Tongue (tissue), 2 donors: ENCODE measurements around the gene GPR78. TPM values are rescaled to one million over a fixed set of nuclear protein-coding genes. Genes with fewer than 3 reads are reported as not detected.
"Not testable (repeated sequence)": the region's sequence is repeated elsewhere in the genome, so short reads cannot be mapped to it uniquely, and the experiment has no call there.

Source experiments
- DNase-seq: peaks from one replicate; pipeline ENCODE4 v3.0.0-alpha.2; 2015
- total RNA-seq: library from RNA; depleted of rRNA; stranded (reverse); fragments of >200 nt; gene quantifications from one replicate; pipeline ENCODE4 v1.2.3, GENCODE V29; 2014

GPR78 gene
- total RNA-seq, 1 donor from 2014 or later, result 1.3 TPM

DNA sequence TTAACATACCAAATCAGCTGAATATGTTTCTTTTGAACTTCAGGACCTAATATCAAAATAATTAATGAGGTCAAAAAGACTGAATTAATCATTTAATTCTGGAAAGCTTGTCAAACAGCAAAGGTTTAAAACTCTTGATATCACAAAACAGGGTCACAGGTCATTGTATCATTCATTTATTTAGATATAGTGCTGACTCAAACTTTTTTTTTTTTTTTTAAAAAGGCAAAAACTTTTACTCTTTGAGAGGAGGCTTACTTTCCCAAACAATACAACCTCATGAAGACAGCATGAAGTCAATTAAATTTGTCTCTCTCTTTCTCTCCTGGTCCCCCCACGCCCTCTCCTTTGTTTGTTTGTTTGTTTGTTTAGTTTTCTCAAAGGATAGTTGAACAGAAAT, 15.6 kb upstream of the GPR78 start:
- no peak for DNase-seq

DNA sequence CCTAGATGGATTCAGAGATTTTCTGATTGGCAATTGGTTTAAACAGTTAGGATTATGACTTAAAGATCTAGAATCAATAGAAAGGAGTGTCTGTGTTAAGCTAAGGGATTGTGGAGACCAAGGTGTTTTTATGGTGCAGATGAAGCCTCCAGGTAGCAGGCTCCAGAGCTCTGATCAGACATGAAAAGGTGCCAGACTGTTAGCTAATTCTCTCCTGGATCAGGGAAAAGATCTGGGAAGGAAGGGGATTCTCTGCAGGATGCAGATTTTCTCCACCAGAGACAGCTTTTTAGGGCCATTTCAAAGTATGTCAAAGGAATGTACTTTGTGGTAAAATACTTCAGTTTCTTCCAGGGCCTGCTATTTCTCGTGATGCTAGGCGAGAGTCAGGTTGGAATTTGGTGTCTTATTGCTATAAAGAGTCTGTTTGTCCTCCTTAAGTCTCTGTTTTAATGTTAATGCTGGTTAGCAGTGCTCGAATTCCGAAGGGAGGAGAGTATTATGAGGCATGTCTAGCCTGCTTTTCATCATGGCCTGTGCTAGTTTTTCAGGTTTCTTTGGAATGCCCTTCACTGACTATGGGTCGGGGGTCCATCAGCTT, 12.0 kb upstream of the GPR78 start:
- DNase-seq, result no peak

DNA sequence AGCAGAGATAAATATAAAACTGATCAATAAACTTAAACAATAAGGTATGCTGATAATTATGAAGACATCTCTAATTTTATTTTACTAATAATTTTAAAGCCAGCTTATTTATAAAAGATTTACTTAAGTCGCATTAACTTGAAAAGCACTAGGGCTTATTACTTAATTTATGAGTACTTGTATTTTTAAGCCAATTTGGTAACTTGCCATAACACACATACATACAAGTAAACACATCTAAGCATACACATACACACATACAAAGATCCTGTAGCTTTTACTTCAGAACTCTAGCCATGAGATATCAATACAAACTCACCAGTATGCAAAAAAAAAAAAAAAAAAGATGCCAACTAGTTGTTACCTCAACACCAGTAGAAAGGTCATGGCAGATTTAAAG, 10.0 kb upstream of the GPR78 start:
- no peak for DNase-seq

DNA sequence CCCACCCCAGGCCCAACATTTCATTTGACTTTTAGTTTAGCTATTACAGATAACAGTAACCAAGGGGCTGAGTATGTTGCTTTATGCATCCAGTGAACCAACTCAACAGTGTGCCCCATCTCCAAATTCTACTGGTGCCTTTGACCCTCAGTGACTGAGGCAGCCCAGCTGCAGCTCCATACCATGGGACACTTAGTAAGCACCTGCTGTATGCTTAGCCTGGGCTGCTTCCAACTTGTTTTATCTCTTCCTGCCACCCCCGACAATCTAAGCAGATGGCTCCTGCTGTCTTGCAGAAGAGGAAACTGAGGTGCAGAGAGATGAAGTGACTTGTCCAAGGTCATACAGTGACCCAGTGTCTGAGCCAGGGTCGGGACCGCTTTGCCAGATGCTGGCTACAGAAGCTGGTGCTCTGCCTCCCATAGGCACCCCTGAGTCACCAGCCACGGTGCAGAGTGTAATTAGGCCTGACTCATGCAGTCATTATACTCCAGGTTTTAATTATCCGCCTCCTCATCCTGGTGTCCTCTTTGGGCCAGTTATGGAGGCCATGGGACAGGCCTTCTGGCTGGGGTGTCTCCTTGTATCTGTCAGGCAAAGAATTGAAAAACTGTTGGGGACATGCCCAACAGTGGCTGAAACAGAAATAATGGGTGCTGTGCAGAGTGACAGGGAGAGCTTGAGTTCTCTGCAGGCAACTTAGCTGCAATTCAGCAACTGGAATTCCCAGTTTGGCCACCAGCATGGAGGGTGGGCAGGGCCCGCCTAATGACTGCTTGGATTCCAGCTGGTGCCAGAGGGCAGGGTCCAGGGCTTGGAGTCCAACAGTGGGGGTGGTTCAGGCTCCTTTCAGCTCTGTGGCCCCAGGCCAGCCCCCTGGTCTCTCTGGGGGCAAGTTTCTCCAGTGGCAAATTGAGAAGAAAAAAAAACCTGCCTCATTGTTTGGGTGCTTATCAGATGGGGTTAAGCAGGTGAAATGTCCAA, 8.2 kb upstream of the GPR78 start:
- DNase-seq, result no peak

DNA sequence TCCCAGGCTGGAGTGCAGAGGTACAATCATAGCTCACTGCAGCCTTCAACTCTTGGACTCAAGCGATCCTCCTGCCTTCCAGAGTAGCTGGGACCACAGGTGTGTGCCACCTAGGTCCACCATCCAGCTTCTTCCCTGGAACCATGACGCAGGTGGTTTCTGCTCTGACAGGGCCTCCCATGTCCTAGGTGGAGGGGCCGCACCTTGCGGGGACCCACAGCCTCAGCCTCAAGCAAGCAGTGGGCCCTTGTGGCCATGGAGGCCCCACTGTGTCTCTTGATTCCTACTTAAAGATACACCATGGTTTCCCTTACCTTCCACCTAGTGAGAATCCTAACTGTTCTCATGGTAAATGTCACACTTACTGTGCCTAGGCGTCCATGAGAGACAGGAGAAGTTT, 6.9 kb upstream of the GPR78 start:
- no peak for DNase-seq

DNA sequence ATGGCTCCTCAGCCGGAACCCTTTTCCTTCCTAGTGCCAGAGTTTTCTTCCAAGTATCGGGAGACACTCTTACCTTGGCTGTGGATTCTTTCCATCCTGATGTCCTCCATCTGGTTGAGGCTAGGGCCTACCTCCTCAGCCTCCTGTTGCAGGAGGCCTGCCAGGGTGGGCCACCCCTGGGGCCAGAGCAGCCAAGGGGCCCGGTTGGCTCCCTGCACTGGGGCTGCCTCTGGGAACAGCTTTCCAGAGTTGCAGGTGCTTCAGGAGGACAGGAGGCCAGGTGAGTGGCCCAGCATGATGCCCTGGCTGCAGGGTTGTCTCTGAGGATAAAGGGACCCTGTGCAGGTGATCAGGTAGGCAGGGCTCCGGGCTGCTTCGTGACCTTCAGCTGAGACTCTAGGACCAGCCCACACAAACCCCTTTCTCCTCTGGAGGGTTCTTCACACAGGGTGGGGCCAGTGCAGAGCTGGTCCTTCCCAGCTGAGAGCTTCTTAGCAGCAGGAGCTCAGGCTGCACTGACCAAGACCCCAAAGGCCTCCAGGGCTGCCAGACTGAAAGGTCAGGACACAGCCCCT, 5.3 kb upstream of the GPR78 start:
- no peak for DNase-seq

DNA sequence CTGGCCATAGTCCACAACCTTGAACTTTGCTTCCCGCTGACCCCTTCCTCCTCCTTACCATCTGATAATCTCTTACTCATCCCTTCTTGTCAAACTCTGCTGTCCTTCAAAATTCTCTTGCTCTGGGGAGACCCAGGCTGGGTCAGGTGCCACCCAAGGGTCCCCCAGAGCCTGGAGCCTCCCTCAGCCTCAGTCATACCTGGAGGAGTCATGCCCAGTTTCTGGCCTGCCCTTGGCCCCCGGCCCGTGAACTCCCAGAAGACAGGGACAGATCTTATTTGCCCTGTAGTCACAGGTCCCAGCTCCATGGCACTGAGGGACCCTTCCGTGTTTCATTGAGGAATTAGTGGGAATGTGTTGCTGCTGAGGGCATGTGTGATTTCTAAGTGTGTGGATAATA, 4.7 kb upstream of the GPR78 start:
- DNase-seq, result no peak

DNA sequence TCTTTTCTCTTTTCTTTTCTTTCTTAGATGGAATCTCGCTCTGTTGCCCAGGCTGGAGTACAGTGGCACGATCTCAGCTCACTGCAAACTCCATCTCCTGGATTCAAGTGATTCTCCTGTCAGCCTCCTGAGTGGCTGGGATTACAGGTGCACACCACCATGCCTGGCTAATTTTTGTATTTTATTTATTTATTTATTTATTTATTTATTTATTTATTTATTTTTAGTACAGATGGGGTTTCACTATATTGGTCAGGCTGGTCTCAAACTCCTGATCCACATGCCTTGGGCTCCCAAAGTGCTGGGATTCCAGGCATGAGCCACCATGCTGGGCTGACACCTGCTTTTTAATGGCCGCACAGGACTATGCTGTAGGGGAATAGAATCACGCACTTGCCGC, 3.6 kb upstream of the GPR78 start:
- DNase-seq, result not testable (repeated sequence)

DNA sequence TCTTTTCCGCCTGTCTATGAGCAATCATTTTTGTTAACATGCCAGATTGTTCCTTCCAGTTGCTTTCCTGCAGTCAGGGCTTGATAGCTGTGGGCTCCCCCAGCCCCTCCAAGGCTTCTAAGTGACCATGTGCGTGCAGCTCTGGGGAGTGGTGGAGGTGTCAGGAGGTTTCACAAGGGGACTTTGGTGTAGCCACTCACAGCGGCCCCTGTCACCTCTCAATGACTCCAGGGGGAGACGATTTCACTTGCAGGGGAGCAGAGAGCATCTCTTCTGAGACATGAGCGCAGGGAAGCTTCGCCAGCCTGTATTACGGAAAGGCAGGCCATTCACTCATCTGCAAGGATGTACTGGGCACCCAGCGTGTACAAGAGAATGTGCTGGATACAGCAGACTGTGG, 3.1 kb upstream of the GPR78 start:
- no peak for DNase-seq

DNA sequence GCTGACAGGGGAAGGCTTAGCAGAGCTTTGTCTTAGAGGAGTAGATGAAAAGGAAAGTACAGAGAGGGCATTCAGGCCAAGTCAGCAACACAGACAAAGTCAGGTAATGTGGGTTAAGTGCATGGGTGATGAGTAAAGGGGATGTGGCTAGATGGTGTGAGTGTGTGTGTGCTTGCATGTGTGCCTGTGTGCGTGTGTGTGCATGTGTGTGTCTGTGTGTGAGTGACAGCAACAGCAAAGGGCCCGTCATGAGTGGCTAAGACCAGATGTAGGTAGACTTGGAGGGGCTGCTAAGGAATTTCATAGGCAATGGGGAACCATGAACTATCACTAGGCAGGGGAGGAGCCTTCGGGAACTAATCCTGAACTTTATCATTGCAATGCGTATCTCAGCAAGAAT, 2.2 kb upstream of the GPR78 start:
- no peak for DNase-seq

DNA sequence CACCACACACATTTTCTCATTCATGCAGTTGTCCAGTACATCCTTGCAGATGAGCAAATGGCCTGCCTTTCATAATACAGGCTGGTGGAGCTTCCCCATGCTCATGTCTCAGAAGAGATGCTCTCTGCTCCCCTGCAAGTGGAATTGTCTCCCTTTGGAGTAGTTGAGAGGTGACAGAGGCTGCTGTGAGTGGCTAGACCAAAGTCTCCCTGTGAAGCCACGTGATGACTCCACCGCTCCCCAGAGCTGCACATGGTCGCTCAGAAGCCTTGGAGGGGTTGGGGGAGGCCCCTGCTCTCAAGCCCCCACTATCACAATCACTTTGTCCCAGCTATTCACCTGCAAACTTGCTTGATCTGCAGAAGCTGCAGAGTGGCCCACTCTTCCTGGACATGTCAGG, 1.5 kb upstream of the GPR78 start:
- no peak for DNase-seq

DNA sequence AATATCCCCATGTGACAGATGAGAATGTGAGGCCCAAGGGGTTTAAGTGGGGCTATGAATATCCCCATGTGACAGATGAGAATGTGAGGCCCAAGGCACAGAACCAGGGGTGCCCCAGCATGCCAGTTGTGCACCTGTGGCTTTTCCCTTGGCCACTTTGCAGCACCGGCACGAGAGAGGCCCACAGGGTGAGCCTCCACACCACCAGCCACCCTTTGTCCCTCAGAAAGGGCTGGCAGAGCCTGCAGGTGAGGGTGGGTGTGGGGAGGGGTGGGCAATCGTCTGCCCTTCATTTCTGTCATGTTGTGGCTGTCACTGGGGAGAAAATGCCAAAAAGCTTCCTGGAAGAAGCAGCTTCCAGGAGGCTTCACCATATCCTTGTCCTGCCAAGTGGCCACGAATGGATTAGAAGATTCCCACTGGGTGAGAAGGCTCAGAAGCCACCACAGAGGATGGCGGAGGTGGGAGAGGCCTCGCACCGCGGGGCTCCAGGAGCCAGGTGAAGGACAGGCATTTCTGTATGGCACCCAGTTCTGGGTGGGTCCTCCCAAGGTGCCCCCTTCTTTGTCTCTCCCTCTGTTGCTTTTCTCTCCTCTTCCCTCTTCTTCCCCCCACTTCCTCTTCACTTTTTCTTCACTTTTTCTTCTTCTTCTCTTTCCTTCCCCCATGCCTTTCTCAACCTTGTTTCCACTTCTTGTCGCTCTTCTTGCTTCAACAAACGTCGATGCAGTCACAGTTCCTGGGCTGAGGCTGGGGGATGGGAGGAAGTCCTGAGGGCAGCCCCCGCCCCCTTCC, 469 bp upstream of the GPR78 start:
- peak; percentile 36 for DNase-seq

DNA sequence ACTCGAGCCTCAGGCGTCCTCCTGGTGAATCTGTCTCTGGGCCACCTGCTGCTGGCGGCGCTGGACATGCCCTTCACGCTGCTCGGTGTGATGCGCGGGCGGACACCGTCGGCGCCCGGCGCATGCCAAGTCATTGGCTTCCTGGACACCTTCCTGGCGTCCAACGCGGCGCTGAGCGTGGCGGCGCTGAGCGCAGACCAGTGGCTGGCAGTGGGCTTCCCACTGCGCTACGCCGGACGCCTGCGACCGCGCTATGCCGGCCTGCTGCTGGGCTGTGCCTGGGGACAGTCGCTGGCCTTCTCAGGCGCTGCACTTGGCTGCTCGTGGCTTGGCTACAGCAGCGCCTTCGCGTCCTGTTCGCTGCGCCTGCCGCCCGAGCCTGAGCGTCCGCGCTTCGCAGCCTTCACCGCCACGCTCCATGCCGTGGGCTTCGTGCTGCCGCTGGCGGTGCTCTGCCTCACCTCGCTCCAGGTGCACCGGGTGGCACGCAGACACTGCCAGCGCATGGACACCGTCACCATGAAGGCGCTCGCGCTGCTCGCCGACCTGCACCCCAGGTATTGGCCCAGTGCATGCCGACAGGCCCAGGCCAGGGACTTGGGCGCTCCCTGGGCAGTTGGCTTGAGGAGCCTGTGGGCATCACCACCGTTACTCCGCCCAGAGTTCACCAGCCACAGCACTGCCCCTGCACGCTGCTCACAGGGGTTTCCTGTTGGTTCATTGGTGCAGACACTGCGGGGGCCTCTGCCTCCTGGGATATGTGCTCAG, 1.1 kb downstream of the GPR78 start:
- no peak for DNase-seq

DNA sequence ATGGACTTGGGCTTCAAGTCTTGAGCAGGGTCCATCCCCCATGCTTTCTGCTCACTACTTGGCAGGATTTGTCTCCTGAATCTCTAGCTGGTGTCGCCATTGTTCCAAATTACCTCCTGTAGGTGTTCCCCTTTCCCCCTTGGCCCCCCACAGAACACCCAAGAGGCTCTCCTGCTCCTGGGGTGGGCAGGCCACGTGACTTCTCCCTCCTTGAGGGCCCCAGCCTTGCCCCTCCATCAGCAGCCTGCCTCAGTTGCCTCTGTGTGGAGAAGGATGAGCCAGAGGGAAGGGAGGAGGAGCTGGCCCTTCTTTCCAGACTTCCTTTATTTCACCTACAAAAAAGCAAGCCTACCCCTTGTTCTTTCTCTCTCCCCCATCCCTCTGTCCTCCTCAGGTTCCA, 1.8 kb downstream of the GPR78 start:
- no peak for DNase-seq

DNA sequence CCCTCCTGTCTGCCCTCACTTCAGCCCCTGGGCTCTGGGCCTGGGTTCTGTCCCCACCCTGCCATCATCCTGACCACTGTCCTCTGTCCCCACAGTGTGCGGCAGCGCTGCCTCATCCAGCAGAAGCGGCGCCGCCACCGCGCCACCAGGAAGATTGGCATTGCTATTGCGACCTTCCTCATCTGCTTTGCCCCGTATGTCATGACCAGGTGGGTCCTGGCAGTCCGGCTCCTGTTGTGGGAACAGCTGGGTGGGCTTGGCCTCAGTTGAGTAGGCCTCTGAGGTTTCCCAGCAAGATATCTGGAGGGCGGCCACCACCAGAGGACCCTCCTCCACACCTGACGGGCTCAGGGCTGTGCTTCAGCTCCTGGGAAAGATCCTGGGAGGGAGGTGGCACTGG, 2.2 kb downstream of the GPR78 start:
- DNase-seq, result no peak

DNA sequence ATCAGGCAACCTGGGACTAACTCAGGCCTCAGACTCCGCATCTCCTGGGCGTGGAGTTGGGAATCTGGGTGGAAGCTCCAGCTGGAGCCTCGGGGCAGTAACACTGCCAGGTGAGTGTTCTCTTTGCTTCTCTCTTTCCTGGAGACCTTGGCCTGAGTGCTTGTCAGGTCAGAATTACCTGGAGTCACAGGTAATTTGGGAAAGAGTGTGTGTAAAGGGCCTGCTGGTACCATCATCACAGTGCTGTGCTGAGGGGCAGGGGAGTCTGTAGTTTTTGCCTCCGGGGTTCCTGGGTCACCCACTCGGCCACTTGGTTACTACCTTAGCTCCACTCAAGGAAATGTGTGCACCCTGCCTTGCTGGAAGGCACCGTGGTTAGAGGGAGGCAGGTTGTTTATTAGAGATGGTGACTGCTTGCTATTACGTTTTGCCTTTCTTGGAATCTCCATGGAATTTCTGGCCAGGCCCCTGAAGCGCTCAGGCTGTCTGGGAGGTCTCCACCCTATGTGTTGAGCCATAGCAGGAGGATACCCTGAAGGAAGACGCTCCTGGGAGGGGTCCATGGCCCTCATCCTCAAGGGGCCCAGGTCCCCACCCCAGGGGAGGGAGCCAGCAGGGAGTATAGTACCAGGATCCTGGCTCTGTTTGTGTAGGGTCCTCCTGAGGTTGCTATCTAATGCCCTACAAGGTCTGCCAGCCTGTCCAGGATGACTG, 2.9 kb downstream of the GPR78 start:
- DNase-seq, result no peak

DNA sequence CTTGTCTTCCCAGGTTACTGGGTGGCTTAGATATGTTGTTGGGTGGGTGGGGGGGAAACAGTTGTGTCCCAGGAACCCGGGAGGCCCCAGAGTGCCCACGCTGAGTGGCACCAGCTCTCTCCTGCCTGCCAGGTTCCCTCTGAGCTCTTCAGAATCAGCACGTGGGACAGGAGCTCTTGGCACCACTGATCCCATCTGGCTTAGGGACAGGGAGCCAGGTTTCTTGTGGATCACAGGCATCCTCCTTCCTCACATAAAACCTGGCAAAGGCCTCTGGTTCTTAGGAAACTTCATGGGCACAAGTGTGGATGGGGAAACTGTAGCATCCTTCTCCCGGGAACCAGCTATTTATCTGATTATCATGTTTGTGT, 3.4 kb downstream of the GPR78 start:
- DNase-seq, result no peak

DNA sequence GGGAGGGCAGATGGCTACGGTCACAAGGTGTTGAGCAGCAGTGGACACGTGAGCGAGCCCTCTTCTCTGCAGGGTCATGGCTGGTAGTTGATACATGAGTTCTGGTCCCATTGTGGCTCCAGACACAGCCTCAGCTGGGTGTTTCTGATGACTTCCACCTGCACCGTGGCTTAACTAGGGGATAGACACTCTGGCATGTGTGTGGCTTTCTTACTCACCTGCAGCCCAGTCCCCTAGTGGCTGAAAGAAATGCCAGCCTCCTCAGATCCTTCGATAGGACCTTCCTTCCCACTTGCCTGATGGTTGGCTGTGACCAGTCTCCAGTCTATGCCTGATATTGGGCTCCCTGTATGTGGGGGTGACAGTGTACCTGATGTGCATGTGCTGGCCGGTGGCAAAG, 5.0 kb downstream of the GPR78 start:
- DNase-seq, result no peak

DNA sequence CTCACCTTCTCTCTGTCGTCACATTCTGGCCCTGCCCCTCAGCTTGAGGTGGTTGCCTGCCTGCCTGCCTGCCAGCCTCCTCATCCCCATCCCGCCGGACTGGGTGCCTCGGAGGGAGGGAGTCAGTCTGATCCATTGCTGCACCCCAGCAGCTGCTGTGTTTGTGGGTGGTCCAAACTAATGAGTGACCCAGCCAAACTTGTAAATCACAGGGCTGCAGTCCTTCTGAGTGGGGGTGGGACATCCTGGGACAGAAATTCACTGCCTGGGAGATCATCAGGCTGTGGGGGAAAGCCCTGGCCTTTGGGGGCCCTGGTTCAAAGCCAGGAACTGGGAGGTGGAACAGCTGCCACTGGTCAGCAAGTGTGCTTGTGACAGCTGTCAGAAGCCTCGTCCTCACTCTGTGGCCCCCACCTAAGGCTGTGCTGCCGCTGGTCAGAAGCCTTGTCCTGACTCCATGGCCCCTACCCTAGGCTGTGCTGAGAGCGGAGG, 5.6 kb downstream of the GPR78 start:
- no peak for DNase-seq

DNA sequence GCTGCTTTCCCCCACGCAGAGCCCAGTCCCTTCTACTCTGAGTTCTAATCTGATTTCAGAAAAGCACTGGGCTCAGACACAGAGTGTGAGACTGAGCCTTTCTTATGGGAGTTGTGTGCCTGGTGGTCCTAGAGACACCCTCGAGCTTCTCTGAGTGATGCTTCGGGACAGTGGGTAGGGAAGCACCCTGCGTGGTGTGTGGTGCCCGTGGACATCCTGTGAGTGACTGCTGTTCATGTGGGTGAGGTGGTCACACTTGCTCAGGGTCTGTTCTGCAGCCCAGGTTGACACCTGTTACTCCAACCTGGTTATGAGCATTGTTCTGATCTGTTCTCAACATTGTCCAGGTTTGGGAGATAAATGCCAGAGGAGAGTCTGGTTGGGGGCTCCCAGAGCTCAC, 6.1 kb downstream of the GPR78 start:
- no peak for DNase-seq
